ENCODE results near the gene ACAD8. TPM values are rescaled to one million over a fixed set of nuclear protein-coding genes. Genes with fewer than 3 reads are reported as not detected.

ACAD8 gene
- total RNA-seq, 4 donors from 2014 or later = 19.4 to 29.6 (median 24.7) TPM

DNA sequence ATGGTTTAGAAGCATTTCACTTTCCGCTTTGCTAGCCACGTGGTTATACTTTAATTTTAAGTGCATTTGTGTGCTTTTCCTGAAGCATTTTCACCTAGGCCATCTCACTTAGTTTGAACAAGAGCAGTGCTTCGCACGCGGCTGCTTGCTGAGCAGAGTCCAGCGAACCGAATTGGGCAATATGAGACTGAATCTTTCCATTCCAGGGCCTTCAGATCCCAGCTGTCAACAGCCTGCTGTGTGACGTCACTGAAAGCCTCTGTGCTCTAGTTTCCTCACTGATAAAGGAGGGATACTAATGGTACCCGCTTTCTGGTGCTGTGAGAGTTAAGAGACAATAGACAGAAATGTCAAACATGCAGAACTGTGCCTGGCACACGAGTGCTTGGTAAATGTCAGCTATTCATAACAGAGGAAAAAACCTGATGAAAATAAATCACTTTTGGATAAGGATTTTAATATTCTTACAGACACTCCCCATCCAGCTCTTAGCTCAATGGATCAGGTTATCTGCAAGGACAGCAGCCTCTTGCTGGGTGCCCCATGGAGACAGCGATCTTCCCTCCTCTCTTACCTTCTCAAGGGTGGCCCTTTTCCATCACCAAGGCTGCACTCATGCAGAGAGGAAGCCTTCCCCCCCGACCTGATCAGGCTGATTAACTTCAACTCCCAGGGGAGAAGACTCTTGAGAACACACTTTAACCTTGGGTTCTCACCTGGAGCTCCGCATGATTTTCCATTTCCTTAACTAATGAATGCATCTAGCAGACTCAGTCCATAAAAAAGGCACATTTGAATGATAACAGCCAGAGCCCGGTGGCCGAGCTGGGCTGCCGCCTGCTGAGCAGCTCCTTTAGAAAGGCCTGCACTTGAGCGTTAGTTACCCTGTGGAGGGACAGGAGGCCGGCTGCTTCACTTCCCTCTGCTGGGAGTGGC is 19.3 kb downstream of the ACAD8 start:
- DNase-seq = no peak
- Histone ChIP-seq H3K27ac (no peak overlapping the region), H3K4me1 (peaks cover 0 to 10% of the 10 kb centered on the region in 2 donors), H3K4me3 (no peak overlapping the region), H3K36me3 (no peaks in the 10 kb centered on the region), H3K9me3 (no peaks in the 10 kb centered on the region), H3K27me3 (peaks cover 58 to 68% (median 62%) of the 10 kb centered on the region in 3 donors)
- intact Hi-C loops (cut with DNase I; ENCODE audit: low total_unique reads) (no loop called here), in situ Hi-C loops (cut with MboI; ENCODE audit: low sequenced_read_pairs in 4 of 4) (no loop called here)
- TF ChIP-seq POLR2A (IDR thresholded peaks at IDR 0.05) = no peak
- no peak for ATAC-seq

- Histone ChIP-seq H3K4me1 (peaks cover 0 to 10% of the 10 kb centered on the region in 2 donors), H3K36me3 (no peaks in the 10 kb centered on the region), H3K4me3 (no peak overlapping the region), H3K27me3 (peaks cover 65 to 75% (median 68%) of the 10 kb centered on the region in 3 donors), H3K9me3 (no peaks in the 10 kb centered on the region), H3K27ac (no peak overlapping the region)
- ATAC-seq (no peak), DNase-seq (no peak)
- intact Hi-C loops (cut with DNase I; ENCODE audit: low total_unique reads) = no loop called here
- no peak for TF ChIP-seq POLR2A (IDR thresholded peaks at IDR 0.05)
- TF ChIP-seq, protein P1, sequence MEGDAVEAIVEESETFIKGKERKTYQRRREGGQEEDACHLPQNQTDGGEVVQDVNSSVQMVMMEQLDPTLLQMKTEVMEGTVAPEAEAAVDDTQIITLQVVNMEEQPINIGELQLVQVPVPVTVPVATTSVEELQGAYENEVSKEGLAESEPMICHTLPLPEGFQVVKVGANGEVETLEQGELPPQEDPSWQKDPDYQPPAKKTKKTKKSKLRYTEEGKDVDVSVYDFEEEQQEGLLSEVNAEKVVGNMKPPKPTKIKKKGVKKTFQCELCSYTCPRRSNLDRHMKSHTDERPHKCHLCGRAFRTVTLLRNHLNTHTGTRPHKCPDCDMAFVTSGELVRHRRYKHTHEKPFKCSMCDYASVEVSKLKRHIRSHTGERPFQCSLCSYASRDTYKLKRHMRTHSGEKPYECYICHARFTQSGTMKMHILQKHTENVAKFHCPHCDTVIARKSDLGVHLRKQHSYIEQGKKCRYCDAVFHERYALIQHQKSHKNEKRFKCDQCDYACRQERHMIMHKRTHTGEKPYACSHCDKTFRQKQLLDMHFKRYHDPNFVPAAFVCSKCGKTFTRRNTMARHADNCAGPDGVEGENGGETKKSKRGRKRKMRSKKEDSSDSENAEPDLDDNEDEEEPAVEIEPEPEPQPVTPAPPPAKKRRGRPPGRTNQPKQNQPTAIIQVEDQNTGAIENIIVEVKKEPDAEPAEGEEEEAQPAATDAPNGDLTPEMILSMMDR (IDR thresholded peaks at IDR 0.05 in 4 of 5, conservative IDR thresholded peaks at IDR 0.05 in 1 of 5) = no peak
- in situ Hi-C loops (cut with MboI; ENCODE audit: low sequenced_read_pairs in 4 of 4) = no loop called here
Measured at GRCh38 chr11:134273317-134273712, 19.9 kb downstream of the ACAD8 start.

DNA sequence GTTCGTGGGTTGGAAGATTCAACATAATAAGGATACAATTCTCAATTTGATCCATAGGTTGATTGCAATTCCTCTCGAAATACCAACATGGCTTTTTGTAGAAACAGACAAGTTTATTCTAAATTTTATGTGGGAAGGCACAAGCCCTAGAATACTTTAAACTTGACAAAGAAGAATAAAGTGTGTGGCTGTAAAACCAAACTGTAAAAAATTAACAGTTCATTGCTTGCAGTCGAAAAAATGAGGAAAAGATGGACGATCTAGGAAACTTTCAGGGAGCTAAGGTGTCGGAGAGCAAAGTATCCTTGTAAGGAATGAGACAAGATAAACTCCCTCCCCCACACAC is 21.8 kb downstream of the ACAD8 start:
- no peak for DNase-seq
- Histone ChIP-seq H3K36me3 (no peaks in the 10 kb centered on the region), H3K4me3 (peak overlapping the region in 1 of 4 donors; percentile 44), H3K4me1 (peaks cover 0 to 10% of the 10 kb centered on the region in 2 donors), H3K9me3 (no peaks in the 10 kb centered on the region), H3K27ac (no peak overlapping the region), H3K27me3 (peaks cover 63 to 84% (median 81%) of the 10 kb centered on the region in 3 donors)
- no peak for ATAC-seq
- in situ Hi-C loops (cut with MboI; ENCODE audit: low sequenced_read_pairs in 4 of 4) (no loop called here), intact Hi-C loops (cut with DNase I; ENCODE audit: low total_unique reads) (no loop called here)
- TF ChIP-seq POLR2A (IDR thresholded peaks at IDR 0.05) = no peak
- TF ChIP-seq, protein P1 (IDR thresholded peaks at IDR 0.05 in 4 of 5, conservative IDR thresholded peaks at IDR 0.05 in 1 of 5) = no peak

DNA sequence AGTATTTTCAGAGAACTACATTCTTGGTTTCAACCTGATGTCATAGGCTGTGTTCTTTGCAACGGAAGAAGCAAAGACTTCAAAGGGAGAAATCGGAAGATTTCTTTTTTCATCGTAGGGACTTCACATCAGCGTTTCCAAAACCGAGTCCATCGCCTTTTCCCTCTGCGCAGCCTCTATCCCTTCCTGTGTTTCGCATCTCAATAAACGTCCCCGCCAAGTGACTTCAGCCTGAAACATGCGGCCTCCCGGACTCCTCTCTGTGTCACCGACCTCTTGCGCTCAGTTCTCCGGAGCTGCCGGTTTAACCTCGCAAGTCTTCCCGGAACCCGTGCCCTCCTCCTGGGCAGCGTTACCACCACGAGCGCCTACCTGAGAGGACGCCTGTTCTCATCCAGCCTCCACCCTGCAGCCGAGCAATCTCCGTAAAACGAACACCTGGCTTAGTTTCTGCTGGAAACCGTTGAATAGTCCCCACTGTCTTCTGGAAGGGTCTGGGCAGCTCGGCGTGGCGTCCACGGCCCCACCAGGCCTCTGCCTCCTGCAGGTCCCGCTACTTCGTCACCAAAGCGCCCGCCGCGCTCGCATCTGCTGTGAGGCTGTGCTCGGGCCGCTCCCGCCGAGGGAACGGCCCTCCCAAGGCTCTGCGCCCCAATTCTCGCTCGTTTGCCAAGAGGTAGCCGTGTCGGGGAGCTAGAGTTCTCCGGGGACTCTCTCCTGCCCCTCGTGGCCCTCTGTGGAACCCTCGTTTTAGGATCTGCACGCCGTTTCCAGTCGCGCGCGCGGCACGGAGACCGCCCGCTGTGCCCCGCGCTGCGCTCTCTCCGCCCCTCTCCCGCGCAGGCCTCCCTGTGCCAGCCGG is 22.4 kb downstream of the ACAD8 start, which contains the start of gene GLB1L3:
GLB1L3 (plus strand) TSS at position 846 of the 862 bp plus-strand sequence. CDS start 362 bp downstream, outside the sequence.
- intact Hi-C loops (cut with DNase I; ENCODE audit: low total_unique reads) = no loop called here
- ATAC-seq = no peak

More for the DNA sequence above, 22.4 kb downstream of the ACAD8 start, which contains the start of gene GLB1L3:
- Histone ChIP-seq H3K4me3 (peak within 1 kb of the TSS; percentile 25 to 44 (median 32)), H3K9me3 (no peaks in the 10 kb centered on the region), H3K4me1 (peaks cover 0 to 10% of the 10 kb centered on the region in 2 donors), H3K36me3 (no peaks in the 10 kb centered on the region), H3K27me3 (peaks cover 60 to 90% (median 76%) of the 10 kb centered on the region in 3 donors), H3K27ac (no peak within 1 kb of the TSS)
- in situ Hi-C loops (cut with MboI; ENCODE audit: low sequenced_read_pairs in 4 of 4) = no loop called here
- DNase-seq = no peak
- TF ChIP-seq POLR2A (IDR thresholded peaks at IDR 0.05) = no peak
- TF ChIP-seq, protein P1 (IDR thresholded peaks at IDR 0.05 in 4 of 5, conservative IDR thresholded peaks at IDR 0.05 in 1 of 5) = peak in 1 of 5 experiments; percentile 29

Measured in gastrocnemius medialis (tissue), 4 donors.